GM18868 (cell line): ENCODE measurements around the gene ATXN1.

Experiments used
- ATAC-seq: cut with Tn5 transposase; IDR thresholded peaks from one replicate; pipeline ENCODE4 v1.9.1; 2021; ENCODE audit warnings: mild to moderate bottlenecking, moderate library complexity; ENCODE audit not compliant: unreplicated experiment

ATXN1 gene

DNA sequence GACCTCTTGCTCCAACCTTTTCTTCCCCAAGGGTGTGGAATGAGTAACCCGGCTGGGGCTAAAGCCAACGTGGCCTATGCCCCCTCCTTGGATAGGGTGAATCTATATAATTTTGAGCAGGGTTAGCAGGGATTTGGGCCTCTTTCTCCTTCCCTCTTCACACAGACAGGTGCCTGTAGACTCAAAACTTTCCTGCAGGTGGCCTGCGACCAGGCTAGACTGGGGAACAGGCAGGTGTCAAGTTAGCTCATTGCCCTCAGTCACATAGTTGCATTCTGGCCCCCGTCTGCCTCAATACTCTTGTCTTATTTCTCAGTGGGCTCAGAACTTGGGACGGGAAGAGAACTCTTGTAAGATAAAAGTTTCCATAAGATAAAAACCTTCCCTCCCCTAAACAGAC is 243.0 kb downstream of the ATXN1 start:
- ATAC-seq, result no peak

DNA sequence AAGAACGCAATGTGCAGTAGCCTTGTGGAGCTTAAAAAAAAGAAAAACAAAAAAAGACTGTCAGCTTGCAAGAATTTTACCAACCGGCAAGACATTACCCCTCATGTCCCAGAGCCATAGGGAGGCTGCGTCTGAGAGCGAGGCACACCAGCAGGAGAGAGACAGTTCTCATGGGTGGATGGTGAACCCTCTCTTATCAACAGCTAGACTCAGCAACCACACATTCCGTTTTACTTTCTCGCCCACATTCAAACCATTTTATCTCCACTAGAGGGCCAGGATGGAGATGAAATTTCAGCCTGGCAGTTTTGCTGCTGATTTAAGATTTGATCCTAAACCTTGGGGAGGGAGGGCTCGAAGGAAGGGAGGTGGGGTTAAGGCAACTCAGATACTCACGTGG is 247.0 kb downstream of the ATXN1 start:
- ATAC-seq, result no peak

DNA sequence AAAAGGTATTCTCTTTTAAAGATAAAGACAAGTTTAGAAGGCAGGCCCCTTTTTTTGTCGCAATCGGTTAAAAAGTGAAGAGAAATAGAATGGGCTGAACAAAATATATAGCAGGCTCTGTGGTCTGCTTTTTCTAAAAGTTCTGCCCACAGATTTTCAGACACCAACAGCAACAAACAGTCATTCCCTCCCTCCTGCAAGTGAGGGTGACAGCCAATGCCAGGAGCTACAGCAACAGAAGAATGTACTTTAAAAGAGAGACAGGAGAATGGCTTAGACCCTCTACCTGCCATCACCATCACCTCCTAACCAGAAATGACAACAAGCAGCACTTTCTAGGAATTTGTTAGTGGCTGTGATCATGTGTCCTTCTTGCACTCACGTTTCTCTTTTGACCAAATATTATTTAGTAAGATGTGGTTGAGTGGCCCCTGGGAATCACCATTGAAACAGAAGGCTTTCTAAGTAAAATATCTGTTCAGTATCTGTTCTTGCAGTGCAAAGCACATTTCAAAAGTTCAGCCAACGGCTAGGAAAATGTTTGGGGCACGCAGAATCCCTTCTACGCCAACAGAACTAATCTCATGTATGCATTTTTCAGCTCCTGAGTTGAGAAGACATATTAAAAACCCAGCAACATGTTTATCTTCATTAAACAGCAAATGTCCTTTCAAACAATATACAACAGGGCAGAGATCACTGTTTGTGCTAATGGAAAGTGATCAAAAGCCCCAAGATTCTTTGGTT is 248.5 kb downstream of the ATXN1 start:
- ATAC-seq, result no peak

DNA sequence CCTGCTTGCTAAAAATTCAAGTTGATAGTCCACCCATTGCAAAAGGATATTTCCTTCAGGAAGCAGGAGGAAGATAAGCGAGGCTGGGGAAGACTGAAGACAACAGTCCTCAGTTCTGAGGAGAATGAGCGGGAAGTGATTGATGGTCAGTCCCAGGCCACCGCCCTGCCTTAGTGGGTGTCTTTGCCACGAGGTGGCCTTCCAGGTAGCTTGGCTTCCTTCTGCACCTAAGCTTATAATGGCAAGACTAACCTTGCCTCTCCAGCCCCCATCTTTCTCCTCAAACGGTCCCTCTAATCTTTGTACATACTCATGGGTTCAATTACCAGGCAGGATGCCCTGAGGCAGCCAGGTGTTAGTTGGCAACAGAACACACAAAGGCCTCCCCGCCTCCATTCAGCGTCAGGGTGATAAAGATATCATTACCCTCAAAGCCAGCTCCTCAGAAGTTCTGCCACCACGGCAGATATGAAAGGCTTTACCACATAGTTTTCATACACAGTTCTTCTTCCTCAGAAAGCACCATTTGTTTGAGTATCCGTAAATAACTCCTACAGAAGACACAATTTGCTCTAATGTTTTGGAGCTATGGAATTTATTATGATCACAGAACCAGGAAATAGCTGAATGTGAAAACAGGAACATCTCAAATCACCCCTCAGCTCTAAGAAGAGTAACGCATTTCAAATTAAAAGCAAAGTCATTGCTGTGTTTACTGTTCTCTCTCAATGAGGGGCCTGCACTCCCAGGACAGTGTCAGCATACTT is 249.4 kb downstream of the ATXN1 start:
- peak; percentile 69 for ATAC-seq

DNA sequence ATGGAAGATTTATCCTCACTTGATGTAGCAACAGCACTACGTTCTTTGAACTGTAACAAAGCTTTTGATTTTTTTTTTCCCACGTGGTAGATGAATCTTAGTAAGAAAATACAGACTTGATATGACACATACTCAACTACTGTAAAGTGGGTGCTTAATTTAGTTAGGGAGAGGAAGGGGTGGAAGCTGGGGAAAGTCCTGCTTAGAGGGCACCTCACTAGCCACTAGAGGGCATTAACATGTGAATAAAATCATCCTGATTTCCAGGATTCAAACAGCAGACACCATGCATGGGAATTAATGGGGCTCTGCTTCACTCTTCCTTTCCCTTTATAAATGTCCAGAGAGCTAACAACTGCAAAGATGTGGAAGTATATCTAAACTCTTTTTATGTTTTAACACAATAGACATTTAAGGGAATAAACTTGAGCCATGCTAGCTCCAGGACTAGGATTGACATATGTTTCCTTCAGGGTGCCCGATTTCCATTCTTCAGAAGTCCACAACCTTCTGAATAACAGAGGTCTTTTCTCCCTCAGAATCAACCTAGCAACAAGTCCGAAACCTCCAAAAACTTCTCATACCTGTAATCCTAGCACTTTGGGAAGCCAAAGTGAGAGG is 250.1 kb downstream of the ATXN1 start:
- ATAC-seq, result no peak

DNA sequence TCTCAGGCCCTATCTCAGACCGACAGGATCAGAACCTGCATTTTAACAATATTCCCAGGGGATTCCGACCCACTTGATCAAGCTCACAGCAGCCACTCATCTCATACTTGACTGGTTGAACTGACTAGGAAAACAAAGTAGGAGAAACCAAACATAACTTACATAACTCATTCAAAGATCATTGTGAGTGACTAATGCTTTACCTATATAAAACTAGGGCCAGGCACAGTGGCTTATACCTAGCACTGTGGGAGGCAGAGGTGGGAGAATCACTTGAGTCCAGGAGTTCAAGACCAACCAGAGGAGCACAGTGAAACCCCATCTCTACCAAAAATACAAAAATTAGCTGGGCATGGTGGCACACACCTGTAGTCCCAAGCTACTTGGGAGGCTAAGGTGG is 251.0 kb downstream of the ATXN1 start:
- ATAC-seq, result no peak

DNA sequence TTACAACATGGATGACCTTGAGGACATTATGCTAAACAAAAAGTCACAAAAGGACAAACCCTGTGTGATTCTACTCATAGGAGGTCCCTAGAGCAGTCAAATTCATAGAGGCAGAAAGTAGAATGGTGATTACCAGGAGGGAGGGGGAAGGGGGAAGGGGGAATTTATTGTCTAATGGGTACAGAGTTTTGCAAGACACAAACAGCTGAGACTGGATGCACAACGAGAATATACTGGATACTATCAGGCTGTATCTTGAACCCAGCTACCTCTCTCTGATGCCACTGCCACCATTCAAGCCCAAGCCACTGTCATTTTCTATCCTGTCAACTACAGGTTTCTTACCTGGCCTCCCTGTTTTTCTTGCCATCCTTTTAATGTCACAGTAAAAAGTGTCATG is 252.3 kb downstream of the ATXN1 start:
- no peak for ATAC-seq

DNA sequence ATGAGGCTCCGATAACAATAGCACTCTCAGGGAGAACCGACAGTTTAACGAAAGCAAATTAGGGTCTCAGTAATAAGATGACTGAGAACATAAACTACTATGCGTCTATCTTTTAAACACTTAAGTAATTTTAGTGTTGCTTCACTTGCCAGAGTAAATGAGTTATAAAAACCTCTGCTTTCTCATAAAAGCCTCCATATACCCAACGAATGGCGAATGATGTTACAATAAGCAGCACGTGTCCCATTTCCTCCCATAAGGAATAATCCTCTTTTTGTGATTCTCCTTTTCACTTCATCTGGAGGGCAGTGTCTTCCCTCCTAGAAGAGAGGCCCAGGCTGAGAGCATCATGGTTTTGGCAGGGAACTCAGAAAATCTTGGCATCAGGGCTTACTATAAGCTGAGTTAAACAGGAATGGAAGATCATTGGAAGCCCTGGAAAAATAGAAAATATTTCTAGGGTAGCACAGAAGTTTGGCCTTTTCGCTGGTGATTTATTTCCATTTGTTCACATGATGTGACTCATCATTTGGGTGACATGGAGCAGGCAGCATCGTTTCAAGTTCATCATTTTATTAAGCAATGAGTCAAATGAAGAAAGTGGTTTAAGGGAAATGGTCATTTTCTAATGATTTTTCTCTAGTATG is 255.4 kb downstream of the ATXN1 start:
- no peak for ATAC-seq

DNA sequence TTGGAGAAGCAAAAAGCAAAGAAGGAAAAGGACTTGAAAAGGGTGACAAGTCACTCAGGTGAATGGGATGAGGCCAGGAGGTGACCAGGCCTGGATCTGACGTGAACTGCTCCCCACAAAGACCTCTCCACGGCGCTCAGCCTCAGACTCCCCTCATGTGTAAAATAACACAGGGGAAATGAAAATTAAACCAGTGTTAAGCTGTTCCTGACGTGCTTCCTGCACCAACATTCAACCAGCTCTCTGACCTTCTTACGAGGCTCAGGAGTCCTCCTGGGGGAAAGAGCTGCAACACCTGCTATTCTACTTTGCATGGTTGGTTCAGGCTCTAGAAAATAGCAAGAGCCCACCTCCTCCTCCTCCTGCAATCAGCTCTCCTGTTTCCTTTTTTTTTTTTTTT is 256.7 kb downstream of the ATXN1 start:
- no peak for ATAC-seq

DNA sequence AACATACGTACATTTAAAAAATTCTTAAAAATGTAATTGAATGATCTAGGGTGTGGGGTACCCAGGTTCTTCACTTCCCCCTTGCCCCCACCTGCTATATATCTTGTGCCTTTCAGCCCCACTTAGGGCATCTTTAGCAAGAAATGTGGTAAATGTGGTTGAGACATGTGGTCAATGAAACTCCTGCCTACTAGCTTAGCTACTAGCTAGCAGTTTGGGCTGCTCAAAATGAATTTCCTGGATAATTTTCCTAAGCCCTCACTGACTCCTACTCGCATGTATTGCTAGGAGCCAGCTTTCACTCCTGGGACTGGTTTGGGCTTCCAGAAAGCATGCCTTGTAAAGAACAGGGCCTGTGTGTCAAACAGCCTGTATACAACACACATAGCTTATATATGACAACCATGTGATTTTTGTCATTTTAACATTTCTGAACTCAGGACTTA is 257.3 kb downstream of the ATXN1 start:
- ATAC-seq, result peak; percentile 87

DNA sequence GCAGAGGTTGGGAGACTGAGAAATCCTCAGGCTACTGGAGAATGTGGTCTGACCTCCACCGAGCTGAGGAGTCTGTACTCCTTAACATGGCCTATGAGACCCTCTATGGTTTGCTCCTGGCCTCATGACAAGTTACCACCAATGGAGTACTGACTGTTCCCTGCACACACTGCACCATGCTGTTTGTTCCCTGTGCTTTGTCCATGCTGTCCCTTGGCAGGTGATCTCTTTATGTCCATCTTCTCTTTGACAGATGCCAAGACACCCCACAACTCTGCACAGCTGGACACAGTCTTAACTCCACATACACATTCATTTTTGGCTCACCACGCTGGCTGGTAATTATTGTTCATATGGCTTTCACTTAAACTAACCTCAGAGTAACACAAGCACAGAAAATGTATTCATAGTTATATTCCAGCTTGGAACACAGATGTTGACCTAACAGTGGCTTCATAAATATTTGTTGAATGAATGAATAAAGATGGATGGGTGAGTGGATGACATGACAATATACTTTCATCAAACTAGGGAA is 258.0 kb downstream of the ATXN1 start:
- ATAC-seq, result no peak

DNA sequence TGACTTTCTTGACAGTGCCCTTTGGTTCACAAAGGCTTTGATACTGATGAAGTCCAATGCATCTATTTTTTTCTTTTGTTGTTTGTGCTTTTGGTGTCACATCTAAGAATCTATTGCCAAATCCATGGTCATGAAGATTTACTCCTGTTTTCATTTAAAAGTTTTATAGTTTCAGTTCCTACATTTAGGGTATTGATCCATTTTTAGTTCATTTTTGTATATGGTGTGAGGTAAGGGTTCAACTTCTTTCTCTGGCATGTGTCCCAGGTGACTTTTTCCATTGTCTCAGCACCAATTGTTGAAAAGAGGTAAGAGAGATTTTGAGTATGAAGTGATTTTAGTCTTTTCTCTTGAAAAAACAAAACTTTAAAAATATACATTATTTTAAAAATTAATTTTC is 262.3 kb downstream of the ATXN1 start:
- ATAC-seq, result no peak

DNA sequence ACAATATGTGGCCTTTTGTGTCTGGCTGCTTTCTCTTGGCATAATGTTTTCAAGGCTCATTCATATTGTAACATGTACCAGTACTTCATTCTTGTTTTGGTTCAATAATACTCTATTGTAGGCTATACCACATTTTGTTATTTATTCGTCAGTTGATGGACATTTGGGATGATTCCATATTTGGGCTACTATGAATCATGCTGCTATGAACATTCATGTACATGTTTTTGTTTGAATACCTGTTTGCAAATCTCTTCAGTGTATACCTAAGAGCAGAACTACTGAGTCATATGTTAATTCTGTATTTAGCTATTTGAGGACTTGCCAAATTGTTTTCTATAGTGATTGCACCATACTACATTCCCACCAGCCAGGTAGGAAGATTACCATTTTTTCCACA is 263.0 kb downstream of the ATXN1 start:
- no peak for ATAC-seq

DNA sequence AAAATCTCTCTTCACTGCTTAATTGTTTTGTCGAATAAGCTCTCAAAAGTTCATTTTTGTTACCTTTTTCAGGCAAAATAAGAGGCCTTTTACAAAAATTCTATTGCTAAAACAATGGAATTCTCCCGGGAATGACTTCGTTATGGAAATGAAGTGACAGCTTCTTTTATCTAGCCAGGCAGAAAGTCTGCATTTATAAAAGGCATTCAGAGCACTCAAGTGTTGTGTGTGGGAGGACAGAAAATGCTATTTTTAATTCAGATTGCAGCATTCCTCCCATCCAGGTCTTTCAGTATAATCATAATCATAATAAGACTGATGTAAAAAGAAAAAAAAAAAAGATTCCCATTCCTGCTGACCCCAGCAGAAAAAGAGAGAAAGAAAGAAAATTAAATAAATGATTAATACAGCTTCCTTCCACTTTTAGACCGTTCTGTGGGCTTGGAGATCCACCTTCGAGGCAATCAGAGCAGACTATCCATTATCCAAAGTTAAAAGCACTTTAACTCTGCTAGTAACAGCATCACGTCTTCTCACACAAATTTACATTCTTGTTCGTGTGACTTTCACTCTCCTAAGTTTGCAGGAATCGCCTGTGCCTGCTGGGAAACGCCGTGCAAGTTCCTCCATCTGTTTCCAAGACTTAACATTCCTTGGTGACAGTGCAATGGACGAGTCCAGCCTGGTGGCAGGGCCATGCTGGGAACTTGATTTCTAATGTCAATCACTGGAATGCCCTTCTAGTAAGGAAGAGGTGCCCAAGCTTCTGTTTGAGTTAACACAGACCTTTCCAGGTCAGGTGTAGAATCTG is 264.1 kb downstream of the ATXN1 start:
- no peak for ATAC-seq

DNA sequence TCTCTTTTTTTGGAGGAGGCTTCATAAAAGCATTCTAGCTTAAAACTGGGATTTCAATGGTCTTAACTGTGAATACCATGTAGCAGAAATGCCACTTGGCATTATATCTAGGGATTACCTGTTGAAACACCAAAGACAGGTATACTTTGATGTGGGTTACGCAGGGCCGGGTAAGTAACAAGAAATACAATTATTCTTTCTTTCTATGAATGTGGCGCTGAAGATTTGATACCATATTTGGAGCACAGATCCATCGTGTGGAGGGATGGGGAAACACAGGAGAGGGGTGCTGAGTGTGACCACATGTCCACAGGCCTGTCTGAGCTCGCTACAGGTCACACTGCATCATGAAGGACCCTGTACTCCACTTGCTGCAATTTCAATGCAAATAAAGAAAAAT is 265.1 kb downstream of the ATXN1 start:
- ATAC-seq, result no peak

DNA sequence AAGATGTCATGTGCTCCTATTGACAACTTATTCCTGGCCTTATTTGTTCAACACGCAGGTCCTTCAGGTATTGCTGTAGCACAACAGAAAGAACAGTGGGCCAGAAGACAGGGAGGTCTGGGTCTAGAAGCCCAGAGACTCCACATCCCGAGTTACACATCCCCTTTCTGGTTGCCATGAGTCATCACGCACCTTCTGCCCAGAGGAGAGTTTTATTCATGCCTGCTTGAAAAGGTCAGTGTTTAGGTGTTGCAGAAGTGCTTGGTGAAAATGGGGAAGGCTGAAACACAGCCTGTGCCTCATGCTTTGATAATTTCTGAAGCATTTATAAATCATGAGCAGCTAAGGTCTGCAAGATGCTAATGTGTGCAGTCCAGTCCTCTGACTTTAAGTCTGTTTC is 266.5 kb downstream of the ATXN1 start:
- peak; percentile 93 for ATAC-seq

DNA sequence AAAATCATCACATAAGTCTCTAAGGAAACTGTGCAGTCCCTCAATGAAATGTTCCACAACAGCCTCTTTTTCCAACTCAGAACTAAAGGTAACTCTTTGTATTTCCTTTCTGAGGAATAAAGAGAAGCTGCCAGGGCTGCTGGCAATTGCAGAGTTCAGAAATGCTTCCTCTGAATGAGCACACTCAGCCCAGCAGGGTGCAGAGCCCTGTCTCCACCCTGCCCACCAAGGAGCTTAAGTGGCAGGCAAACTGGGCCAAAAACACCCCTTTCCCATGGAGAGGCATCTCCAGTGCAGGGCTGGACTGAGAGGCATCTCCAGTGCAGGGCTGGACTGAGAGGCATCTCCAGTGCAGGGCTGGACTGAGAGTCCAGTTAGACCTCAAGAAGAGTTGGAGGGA is 267.5 kb downstream of the ATXN1 start:
- no peak for ATAC-seq

DNA sequence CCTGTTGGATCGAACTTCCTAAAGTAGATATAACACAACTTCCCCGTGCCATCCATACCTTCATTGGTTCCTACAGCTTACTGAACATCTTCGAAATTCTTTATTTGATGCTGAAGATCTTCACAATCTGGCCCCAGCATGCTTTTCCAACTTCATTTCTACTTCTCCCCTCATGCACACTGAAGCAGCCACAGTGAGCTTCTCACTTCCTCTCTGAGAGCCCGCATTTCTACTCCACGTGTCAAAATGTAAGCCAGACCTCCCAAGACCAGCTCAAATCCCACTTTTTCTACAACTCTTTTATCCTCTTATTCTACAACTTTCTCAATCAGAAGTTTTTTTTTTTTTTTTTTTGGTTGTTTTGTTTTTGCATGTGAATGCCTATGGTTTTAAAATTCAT is 268.1 kb downstream of the ATXN1 start:
- ATAC-seq, result peak; percentile 34

DNA sequence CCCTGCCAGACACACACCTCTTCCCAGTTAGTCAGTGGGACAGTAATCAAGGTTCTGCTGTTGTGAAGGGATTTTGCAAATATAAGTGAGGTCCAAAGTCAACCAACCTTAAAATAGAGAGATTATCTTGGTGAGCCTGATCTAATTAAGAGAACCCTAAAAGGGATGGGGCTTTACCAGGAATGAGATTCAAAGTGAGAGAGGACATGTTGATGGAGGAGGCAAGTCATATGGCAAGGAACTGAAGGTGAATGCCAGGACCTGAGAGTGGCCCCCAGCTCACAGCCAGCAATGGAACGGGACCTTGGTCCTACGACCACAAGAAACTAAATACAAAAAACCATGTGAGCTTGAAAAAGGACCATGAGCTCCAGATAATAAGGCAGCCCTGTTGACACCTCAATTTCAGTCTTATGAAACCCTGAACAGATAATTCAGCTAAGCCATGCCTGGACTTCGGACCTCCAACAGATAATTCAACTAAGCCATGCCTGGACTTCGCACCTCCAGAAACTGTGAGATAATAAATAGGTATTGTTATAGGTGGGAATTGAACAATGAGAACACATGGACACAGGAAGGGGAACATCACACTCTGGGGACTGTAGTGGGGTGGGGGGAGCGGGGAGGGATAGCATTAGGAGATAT is 269.5 kb downstream of the ATXN1 start:
- ATAC-seq, result no peak

DNA sequence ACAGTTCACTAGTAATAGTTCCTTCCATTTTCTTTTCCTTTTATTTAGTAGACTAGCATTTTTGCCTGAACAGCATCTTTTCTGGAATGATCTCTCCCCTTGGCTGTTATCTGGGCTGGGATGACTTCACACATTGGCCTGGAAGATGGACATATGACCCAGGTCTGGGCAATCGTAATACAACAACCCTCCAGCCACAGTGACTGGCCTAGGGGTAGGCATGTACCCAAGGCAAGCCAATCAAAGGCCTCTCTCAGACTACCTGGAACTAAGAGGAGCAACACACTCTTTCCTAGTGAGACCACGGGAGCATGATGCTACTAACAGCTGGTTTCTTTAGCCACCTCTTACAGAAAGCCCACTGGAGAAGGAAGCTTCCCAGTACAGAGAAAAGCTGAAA is 270.6 kb downstream of the ATXN1 start:
- ATAC-seq, result no peak
